NCI-H146 treated with DMSO at 0.1 percent for 48 hours (cell line): ENCODE measurements around the gene COL6A1.

Source experiments
- DNase-seq: peaks from one replicate; lab custom pipeline; 2025; ENCODE audit not compliant: unreplicated experiment; lab: John Stamatoyannopoulos, UW

COL6A1 gene

DNA sequence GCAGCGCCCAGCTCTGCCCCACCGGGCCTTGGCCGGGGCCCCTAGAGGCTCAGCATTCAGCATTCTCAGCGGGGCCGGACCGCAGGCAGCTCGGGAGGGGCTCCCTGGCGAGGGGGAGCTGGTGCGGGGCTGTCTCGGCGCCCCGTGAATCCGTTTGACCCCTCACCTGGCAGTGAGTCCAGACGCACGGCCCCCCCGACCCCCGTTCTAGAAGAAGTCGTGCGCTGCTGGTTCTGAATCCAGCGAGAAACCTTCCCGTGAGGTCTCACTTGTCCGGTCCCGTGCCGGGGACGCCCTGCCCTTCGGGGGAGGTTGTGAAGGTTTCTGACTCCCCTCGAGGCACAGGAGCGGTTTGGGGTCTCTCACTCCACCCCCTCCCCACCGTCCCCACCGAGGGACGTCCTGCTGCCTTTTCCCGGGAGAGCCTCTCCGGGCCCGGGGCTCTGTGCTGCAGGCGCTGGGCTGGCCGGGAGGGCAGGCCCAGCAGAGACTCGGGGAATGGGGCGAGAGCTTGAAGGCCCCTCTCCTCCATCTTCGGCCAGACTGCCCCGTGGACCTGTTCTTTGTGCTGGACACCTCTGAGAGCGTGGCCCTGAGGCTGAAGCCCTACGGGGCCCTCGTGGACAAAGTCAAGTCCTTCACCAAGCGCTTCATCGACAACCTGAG is 655 bp downstream of the COL6A1 start:
- no peak for DNase-seq

DNA sequence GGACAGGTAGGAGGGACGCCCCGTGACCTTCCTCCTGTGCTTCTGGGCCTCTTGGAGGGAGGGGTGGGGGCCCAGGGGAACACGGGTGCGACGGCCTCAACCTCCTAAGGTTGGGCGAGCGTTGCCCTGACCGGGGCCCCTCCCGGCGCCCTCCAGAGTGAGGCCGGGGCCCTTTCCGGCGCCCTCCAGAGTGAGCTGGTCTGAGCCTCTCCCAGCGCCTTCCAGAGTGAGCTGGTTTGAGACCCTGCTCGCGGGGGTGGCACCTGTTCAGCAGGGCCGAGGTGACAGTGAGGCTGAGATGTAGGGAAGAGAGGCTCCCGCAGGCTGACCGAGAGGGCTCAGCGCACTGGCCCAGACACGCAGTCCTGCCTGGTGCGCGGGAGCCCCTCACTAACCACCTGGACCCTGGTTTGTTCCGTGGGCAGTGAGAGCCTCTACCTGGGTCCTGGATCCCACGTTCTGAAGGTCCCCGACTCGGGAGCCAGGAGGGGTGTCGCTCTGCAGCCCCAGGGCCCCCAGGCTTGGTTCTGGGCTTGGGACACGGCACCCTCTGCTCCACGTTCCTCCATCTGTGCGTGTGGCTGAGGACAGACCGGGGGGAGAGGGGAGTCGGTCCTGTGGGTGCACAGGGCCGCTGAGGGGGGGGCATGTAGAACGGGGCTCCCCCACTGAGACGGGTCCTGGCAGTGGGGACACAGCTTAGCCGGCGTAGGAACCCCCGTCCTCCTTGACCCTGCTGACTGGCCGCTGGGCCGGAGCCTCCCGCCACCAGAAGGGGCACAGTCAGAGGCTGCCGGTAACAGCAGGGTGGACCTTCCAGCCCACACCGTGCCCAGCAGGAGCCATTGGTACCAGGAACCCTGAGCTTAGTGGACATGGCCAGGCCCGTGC is 1.4 kb downstream of the COL6A1 start:
- no peak for DNase-seq

DNA sequence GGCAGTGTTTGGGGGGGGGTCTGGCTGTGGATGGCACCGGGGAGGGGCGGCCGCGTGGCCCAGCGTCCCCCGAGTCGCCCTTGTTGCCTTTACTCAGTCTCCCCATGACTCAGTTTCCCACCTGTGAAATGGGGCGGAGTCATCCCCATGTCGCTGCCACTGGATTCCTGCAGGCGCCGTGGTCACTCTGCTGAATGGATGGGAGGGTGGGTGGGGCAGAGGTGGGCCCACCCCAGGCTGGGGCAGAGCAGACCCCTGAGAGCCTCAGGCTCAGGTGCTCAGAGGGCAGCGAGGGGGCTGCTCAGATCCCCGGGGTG is 2.0 kb downstream of the COL6A1 start:
- no peak for DNase-seq

DNA sequence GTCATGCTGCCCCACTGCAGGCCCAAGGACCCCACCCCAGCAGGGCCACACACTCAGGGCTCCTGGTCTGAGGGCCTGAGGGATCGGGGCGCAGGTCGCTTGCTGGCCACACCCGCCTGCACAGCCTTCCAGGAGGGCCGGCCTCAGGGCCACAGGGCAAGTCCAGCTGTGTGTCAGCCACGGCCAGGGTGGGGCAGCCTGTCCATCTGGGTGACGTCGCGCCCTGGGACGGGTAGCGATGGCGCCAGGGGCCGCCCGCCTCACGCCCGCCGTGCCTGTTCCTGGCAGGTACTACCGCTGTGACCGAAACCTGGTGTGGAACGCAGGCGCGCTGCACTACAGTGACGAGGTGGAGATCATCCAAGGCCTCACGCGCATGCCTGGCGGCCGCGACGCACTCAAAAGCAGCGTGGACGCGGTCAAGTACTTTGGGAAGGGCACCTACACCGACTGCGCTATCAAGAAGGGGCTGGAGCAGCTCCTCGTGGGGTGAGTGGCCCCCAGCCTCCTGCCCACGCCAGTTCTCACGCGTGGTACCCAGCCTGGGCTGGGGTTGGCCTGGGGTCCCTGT is 2.5 kb downstream of the COL6A1 start:
- DNase-seq: no peak

DNA sequence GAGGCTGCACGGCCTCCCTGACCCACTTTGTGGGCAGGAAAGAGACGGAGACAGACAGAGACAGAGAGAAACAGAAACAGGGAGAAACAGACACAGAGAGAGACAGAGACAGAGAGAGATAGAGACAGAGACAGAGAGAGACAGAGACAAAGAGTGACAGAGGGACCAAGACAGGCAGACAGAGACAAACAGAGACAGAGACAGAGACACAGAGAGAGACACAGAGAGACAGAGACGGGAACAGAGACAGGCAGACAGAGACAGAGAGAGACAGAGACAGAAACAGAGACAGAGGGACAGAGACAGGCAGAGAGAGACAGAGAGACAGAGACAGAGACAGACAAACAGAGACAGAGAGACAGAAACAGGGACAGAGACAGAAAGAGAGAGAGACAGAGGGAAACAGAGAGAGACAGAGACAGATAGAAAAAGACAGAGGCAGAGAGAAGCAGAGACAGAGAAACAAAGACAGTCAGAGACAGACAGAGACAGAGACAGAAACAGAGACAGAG is 3.1 kb downstream of the COL6A1 start:
- DNase-seq: no peak

DNA sequence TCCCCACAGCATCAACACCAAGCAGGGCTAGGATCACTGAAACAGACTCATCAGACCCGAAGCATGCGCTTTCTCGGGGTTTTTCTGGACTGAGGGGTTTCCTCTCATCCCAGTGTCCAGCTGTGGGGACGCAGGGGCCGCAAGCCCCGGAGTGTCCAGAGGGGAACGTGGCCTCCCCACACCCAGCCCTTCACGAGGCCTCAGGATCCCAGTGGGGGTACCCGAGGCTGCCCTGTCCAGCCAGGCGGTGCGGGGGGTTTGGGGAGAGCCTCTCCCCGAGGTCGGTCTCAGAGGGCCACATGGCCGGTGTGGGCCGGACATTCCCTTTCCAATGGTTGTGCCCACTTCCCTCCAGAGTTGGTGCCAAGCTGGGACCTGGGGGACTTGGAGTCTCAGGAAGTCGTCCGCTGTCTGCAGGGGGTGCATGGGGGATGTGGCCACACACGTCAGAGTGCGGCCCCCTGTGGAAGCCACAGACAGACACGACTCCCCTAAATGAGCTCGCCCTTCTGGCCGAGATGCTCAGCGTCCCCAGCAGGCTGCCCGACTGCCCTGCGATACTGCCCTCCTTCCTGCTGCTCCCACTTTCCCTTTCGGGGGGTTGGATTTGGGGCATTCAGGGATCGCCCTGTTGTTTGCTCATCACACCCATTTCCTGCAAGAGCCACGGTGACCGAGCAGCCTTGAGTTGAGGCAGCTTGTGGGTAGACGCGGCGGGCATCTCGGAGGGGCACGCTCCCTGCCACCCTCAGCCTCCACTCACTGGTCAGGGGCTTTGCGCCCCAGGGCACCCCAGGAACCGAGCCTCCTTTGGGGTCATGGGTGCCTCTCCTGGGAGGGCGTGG is 4.1 kb downstream of the COL6A1 start:
- no peak for DNase-seq

DNA sequence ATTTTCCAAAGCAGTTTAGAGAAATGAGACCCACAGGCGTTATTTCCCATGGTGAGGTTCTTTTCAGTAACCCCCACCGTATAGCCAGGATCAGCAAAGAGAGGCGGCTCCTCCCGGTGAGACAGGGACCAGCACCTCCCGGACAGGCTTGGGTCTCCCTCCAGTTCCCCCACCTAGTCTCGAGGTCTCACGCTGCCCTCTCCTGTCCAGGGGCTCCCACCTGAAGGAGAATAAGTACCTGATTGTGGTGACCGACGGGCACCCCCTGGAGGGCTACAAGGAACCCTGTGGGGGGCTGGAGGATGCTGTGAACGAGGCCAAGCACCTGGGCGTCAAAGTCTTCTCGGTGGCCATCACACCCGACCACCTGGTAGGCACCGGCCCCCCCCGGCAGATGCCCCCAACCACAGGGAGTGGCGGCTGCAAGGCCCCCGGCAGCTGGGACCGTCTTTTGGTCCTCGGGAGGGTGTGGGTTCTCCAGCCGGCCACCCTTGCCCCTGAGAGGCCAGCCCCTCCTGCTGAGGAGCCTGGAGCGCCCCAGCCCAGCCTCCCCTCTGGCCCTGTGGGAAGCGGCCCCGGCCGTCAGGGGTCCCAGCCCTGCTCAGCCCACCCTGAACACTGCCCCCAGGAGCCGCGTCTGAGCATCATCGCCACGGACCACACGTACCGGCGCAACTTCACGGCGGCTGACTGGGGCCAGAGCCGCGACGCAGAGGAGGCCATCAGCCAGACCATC is 4.9 kb downstream of the COL6A1 start:
- DNase-seq: no peak

DNA sequence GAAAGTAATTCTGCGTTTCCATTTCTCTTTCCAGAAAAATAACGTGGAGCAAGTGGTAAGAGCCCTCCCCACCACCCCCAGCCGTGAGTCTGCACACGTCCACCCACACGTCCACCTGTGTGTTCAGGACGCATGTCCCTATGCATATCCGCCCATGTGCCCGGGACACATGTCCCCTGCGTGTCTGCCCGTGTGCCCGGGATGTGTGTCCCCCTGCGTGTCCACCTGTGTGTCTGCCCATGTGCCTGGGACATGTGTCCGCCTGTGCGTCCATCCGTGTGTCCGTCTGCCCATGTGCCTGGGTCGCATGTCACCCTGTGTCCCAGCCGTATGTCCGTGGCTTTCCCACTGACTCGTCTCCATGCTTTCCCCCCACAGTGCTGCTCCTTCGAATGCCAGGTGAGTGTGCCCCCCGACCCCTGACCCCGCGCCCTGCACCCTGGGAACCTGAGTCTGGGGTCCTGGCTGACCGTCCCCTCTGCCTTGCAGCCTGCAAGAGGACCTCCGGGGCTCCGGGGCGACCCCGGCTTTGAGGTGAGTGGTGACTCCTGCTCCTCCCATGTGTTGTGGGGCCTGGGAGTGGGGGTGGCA is 5.6 kb downstream of the COL6A1 start:
- no peak for DNase-seq

DNA sequence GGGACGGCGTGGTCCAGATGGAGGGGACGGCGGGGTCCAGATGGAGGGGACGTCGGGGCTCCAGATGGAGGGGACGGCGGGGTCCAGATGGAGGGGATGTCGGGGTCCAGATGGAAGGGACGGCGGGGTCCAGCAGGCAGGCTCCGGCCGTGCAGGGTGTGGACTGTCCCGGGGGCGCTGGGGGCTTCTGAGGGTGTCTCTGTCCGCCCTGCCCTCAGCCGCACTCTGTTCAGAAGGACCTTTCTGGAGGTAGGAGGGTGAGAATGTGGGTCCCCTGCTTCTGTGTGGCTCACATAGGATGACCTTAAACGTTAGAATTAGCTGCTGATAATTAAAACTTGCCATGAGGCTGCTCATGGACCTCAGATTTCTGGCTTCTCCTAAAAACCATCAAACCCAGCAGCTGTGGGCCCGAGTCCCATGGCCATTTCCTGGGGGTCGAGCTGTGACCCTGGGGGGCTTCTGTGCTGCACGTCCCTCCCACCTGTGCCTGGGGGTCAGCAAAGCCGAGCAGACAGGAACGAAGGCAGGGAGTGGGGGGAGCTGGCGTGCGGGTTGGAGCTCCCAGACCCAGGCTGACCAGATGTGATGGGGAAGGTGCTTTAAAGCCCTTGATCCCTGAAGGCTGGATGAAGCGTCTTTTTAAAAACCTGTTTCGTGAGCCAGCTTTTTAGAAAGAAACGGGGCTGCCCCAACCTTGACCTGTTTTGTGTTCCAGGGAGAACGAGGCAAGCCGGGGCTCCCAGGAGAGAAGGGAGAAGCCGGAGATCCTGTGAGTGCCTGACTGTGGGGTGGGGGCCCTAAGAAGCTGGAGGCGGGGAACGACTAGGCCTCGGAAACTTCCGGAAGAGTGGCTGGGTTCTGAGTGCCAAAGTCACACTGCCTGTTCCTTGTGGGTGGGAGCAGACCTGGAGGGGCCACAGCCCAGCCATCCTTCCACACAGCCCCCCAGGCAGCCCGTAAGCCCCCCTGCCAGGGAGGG is 7.1 kb downstream of the COL6A1 start:
- DNase-seq: no peak

DNA sequence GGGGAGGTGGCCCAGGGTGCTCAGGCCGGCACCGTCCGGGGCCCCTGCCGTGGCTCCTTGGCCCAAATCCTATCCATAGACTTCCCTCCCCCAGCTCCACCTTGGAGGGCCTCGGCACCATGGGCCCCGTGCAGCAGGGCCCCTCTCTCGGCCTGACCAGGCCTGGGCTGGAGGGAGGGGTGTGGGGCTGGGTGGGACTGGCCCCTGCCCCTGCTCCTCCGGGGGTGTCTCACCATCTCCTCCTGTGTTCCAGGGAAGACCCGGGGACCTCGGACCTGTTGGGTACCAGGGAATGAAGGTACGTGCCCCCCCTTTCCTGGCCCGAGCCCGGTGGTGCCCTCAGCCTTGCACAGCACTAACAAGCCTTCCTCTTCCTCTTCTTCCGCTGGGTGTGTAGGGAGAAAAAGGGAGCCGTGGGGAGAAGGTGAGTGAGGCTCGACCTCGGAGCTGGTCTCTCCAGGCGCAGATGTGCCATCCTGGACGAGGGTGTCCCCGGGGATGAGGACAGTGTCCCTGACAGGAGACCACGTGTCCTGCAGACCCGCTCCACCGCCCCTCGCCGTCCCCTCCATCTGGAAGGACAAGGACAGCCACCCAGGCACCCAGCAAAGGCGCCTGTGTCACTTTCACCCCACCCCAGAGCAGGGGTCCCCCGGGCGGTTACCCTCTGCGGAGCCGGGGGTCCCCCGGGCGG is 7.9 kb downstream of the COL6A1 start:
- no peak for DNase-seq

DNA sequence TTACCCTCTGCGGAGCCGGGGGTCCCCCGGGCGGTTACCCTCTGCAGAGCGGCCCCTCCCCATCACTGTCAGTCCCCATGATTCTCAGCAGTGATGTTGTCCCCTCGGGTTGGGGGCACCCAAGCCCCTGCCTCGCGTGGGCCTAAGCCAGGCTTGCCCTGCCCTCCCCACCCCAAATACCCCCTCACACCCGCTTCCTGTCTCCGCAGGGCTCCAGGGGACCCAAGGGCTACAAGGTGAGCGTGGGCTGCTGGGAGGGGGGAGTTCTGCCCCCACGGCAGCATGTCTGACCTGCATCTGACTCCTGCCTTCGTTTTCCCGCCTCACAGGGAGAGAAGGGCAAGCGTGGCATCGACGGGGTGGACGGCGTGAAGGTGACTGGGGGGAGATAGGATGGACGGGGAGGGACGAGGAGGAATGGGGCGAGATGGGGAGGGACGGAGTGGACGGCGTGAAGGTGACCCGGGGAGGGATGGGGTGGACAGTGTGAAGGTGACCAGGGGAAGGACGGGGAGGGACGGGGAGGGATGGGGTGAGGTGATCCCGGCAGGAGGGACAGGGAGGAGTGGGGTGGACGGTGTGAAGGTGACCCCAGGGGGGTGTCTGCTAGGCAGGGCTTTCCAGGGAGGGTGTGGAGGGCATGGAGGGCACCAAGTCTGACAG is 8.6 kb downstream of the COL6A1 start:
- no peak for DNase-seq

DNA sequence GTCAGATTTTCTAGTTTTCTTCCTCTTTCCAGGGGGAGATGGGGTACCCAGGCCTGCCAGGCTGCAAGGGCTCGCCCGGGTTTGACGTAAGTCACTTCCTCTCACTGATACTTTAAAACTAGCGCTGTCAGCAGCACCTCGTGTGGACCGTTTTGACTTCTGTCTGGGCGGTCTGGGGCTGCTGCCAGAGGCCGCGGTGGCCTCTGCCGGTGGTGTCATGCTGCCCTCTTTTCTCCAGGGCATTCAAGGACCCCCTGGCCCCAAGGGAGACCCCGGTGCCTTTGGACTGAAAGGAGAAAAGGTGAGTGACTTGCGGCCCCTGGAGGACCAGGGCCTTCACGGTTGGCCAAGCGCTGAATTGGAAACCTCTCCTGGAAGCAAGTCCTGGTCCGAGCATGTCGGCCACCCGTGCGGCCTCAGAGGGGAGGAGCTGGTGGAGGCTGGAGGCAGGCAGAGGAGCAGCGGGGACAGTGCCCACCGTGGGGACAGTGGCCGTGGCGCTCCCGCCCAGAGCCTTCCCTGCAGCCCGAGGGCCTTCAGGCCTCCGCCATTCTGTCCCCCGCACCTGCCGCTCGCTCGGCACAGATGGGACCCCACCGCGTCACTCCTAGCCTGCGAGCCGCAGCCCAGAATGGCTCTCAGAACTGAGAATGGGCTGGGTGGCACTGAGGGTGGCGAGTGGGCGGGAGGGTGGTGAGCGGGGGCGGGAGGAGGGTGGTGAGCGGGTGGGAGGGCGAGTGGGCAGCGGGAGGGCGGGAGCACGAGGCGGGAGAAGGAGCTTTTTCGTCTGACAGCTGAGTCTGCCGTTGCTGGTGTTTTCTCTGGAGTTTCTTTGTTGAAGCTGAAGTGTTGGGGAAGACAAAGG is 9.4 kb downstream of the COL6A1 start:
- DNase-seq: no peak

DNA sequence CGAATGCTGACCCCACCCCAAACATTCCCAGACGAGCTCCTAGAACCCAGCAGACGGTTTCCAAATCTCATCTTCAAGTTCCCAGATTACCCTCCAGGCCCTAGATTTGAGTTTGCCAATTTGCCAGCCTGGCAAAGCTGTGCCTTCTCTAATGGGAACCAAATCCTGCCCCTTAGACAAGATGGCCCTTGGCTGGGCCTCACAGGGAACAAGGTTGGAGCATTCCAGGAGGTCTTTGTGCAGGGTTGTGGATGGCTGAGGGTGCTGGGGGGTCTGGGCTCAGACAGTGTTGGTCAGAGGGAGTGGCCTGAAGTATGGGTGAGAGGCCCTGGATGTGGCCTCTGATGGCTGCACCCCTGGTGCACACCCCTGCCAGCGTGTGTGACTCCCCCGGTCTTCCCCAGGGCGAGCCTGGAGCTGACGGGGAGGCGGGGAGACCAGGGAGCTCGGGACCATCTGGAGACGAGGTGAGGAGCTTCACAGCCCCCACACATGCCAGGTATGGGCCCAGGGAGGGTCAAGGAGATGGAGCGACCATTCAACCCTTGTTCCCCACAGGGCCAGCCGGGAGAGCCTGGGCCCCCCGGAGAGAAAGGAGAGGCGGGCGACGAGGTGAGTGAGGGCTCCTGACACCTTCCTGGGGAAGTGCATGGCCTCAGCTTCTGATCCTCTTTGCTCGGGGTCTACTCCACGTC is 10.2 kb downstream of the COL6A1 start:
- no peak for DNase-seq

DNA sequence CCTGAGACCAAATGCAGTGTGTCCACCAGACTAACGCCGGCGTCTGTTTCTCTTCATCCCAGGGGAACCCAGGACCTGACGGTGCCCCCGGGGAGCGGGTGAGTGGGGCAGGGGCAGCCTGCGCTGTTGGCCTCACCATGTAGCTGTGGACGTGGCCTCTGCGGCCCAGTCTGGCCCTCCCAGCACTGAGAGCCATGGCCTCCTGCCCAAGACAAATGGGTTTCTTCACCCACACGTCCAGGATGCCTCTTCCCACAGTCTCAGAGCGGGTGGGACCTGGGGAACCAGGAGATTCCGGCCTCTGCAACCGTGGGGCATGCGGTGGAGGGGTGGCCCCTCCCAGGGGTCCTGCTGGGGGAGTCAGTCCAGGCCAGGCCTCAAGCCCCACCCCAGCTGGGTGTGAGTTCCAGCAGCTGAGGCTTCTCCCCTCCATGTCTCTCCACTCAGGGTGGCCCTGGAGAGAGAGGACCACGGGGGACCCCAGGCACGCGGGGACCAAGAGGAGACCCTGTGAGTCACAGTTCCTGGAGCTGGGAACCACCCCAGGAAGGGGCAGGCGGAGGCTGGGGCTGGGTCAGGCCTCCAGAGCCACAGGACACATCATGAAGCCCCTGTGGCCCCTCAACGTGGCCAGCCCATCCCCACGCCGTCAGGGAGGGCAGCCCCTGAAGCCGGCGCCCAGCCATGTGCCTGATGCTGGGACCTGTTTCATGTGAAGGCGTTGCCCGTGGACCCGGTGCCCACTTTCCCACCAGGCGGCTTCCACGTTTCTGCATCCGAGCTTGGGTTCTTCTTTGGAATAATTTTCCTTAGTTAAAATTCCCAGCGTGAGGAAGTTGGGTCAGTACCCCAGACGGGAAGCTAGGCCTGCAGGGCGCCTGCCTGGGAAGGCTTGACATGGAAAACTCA is 11.0 kb downstream of the COL6A1 start:
- DNase-seq: no peak
